ENCODE data around the gene MEAF6. TPM values are rescaled to one million over a fixed set of nuclear protein-coding genes. Genes with fewer than 3 reads are reported as not detected.
A peak's percentile ranks its signal among the peaks of the same experiment; 100 is the strongest.
"Not testable (repeated sequence)": the region's sequence is repeated elsewhere in the genome, so short reads cannot be mapped to it uniquely, and the experiment has no call there.

Gene MEAF6
- total RNA-seq, 1 experiment from 2014 or later, result 113 TPM

GRCh38 chr1:37532418-37533156, 18.0 kb upstream of the MEAF6 start:
- DNase-seq (ENCODE audit: low spot score), result not testable (repeated sequence)

DNA sequence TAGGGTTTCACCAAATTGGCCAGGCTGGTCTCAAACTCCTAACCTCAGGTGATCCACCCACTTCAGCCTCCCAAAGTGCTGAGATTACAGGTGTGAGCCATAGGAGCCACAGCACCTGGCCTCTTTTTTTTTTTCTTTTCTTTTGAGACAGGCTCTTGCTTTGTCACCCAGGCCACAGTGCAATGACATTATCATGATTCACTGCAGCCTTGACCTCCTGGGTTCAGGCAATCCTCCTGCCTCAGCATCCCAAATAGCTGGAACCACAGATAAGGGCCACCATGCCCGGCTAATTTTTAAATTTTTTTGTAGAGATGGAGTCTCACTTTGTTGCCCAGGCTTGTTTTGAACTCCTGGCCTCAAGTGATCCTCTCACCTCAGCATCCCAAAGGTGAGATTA, 15.3 kb upstream of the MEAF6 start:
- DNase-seq (ENCODE audit: low spot score), result not testable (repeated sequence)

DNA sequence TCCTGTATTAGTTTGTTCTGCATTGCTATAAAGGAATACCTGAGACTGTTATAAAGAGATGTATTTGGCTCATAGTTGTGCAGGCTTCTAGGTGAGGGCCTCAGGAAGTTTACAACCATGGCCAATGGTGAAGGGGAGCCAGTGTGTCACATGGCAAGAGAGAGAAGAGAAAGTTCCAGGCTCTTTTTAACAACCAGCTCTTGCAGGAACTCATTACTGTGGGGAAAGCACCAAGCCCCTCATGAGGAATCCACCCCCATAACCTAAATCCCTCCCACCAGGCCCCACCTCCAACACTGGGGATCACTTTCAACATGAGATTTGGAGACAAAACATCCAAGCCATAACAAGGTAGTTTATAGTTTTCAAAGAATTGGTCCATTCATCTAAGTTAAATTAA, 5.0 kb upstream of the MEAF6 start:
- no peak for DNase-seq (ENCODE audit: low spot score)

DNA sequence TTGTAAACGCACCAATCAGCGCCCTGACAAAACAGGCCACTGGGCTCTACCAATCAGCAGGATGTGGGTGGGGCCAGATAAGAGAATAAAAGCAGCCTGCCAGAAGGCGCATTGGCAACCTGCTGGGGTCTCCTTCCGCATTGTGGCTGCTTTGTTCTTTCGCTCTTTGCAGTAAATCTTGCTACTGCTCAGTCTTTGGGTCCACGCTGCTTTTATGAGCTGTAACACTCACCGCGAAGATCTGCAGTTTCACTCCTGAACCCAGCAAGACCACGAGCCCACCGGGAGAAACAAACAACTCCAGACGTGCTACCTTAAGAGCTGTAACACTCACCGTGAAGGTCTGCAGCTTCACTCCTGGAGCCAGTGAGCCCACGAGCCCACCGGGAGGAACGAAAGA, 4.4 kb upstream of the MEAF6 start:
- not testable (repeated sequence) for DNase-seq (ENCODE audit: low spot score)

- DNase-seq (ENCODE audit: low spot score), result not testable (repeated sequence)
Observed at GRCh38 chr1:37518241-37518640, 3.7 kb upstream of the MEAF6 start.

DNA sequence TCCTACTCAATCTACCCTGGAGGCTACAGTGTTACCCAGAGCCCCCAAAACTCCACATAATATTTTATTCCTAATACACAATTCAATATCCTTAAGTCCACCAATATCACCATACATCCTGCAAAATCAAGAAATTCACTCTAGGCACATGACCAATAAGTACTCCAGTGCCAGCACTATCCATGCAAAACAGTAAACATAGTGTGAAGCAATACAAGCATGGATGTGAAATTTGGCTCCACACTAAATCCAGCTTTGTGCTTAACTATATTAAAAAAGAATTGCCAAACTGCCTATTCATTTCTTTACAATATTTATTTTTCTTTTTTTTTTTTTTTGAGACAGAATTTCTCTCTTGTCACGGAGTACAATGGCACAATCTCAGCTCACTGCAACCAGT, 3.0 kb upstream of the MEAF6 start:
- no peak for DNase-seq (ENCODE audit: low spot score)

DNA sequence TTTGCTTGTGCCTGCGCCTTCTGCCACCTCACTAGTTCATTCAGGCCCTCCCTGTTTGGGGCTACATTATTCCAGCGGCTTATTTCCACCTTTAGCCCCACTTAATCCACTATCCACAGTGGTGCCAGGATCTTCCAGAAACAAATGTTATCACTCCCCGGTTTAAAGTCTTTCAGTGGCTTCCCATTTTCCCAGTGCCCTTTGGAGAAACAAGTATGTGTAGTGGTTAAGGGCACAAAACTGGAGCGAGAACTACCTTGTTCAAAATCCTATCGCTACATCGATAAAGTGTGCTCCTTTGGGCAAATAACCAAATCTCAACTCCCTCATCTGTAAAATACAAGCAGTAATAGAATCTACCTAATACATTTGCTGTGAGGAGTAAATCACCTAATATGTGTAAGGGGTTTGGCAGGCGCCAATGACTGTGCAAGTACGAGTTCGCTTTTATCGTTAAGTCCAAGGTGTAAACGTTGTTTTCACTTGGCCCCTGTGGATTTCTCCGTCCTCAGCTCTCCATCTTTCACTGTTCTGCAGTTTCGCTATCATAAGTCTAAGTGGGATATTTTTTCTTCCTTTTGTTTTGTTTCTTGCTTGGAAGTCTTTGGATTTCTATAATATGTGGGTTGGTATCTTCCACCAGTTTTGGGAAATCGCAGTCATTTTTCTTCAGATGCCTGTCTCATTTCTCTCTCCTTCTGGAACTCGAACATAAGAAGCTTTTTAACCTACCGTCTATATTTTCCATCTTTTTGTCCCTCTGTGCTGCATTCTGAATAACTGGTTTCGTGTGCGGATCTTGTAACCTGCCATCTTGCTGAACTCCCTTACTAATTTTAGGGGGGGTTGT, 844 bp upstream of the MEAF6 start:
- no peak for DNase-seq (ENCODE audit: low spot score)

- no peak for DNase-seq (ENCODE audit: low spot score)
Observed at GRCh38 chr1:37513795-37514349, 694 bp downstream of the MEAF6 start.

- DNase-seq (ENCODE audit: low spot score), result peak; percentile 55
Observed at GRCh38 chr1:37509181-37509580, 5.4 kb downstream of the MEAF6 start.

- no peak for DNase-seq (ENCODE audit: low spot score)
Observed at GRCh38 chr1:37506740-37507139, 7.8 kb downstream of the MEAF6 start.

GRCh38 chr1:37502791-37503190, 11.8 kb downstream of the MEAF6 start:
- not testable (repeated sequence) for DNase-seq (ENCODE audit: low spot score)

- no peak for DNase-seq (ENCODE audit: low spot score)
Observed at GRCh38 chr1:37502104-37502503, 12.5 kb downstream of the MEAF6 start.

DNA sequence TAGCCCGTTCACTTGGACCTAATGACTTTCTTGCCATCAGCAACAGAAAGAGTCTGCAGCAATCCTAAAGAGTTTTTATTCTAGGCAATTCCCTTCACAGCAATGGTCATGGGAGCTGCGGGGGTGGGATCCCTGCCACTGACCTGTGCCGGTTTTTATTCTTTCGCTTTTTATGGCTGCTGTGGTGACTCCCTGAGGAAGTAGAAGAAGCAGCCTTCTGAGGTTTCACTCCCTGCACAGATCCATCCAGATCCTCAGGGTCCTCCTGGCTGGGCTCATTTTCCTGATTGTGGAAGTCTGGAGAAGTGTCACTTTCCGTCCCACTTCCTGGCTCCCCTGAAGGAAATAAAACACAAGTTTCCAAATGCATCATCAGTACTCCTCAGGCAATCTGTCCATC, 12.9 kb downstream of the MEAF6 start:
- DNase-seq (ENCODE audit: low spot score), result no peak

DNA sequence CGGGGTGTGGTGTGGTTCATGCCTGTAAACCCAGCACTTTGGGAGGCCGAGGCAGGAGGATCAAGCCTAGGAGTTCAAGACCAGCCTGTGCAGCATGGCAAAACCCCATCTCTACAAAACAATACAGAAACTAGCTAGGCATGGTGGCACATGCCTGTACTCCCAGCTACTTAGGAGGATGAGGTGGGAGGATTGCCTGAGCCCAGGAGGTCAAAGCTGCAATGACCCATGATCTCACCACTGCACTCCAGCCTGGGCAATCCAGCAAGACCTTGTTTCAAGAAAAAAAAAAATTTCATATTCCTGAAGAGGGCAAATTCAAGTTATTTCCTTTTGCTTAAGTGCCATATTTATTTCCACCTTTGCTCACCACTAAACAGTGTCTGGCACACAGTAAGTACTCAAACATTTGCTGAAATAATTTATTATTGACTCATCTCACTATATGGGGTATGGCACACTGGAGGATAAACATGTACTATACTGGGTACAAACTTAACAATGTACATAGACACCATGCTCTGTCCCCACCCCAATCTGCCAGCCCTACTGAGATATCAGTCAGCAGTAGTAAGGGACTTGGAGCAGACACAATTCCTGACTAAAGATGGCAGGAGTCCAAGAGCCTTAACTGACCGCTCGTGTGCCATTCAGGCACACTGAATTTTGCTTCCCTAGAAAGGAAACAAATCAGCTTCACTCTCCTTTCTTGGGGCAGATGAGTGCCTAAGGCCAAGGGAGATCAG, 15.5 kb downstream of the MEAF6 start:
- DNase-seq (ENCODE audit: low spot score), result no peak

DNA sequence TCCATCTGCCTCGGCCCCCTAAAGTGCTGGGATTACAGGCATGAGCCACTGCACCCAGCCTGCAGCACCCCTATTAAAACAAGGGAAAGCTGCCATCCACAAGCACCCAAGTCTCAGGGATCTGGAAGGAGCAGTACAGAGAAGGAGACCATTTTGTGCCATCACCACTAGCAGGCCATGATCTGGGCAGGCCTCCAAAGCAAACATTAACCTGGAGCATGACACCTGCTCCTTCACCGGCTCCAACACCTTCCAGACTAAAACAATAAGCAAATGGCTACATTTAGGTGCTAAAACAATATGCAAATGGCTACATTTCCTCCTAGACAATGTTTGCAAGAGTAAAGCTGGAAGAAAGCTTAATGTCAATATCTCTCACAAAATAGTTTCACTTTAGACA, 16.7 kb downstream of the MEAF6 start:
- DNase-seq (ENCODE audit: low spot score), result no peak

DNA sequence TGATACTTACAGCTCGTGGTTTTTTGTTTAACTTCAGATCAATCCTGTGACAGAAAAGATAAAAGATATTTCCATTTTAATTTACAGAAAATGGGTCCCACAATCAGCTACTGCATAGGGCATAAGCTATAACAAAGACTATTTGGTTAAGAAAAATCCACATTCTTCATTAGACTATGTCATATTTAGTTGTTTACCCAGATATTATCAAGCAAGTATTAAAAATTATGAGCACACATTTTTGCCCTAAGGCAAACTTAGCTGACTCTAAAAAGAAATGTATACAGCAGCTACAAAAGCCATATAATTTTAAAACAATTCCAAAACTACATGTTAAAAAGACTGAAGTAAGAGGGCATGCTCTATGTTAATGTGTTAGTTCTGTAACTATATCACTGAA, 18.7 kb downstream of the MEAF6 start:
- DNase-seq (ENCODE audit: low spot score), result no peak

GRCh38 chr1:37493336-37494098, 21.0 kb downstream of the MEAF6 start:
- DNase-seq (ENCODE audit: low spot score), result no peak

GRCh38 chr1:37487619-37487984, 27.0 kb downstream of the MEAF6 start:
- DNase-seq (ENCODE audit: low spot score), result no peak

- no peak for DNase-seq (ENCODE audit: low spot score)
Observed at GRCh38 chr1:37486680-37487618, 27.6 kb downstream of the MEAF6 start.
